ENCODE results near the gene EPHB1.
"Not testable (repeated sequence)": the region's sequence is repeated elsewhere in the genome, so short reads cannot be mapped to it uniquely, and the experiment has no call there.

Gene EPHB1

DNA sequence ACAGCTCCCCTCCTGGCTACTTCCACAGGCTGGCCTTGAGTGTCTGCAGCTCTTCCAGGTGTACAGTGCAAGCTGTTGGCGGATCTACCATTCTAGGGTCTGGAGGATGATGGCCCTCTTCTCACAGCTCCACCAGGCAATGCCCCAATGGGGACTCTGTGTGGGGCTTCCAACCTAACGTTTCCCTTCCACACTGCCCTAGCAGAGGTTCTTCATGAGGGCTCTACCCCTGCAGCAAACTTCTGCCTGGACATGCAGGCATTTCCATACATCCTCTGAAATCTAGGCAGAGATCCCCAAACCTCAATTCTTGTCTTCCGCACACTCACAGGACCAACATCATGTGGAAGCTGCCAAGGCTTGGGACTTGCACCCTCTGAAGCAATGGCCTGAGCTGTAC is 438.4 kb downstream of the EPHB1 start:
- H3K27ac Mint-ChIP-seq; H3K4me3 Mint-ChIP-seq; H3K36me3 Mint-ChIP-seq; ATAC-seq (replicated peaks); DNase-seq; H3K9me3 Mint-ChIP-seq; H3K27me3 Mint-ChIP-seq; H3K4me1 Mint-ChIP-seq: not testable (repeated sequence)

GRCh38 chr3:135235541-135235940 is 440.5 kb downstream of the EPHB1 start:
- DNase-seq (no peak), ATAC-seq (replicated peaks) (no peak)
- peaks cover 0 to 6% of the 10 kb centered on the region in 2 donors for H3K27me3 Mint-ChIP-seq
- H3K36me3 Mint-ChIP-seq = peaks cover 0 to 3% of the 10 kb centered on the region in 2 donors
- no peak overlapping the region for H3K4me3 Mint-ChIP-seq
- H3K9me3 Mint-ChIP-seq = peaks cover 6 to 9% of the 10 kb centered on the region in 2 donors
- H3K4me1 Mint-ChIP-seq = no peaks in the 10 kb centered on the region
- H3K27ac Mint-ChIP-seq = no peak overlapping the region

GRCh38 chr3:135237371-135238143 is 442.5 kb downstream of the EPHB1 start:
- Mint-ChIP-seq H3K4me3 (no peak overlapping the region), H3K4me1 (no peaks in the 10 kb centered on the region), H3K36me3 (peaks cover 0 to 3% of the 10 kb centered on the region in 2 donors), H3K27ac (no peak overlapping the region), H3K27me3 (peaks cover 0 to 6% of the 10 kb centered on the region in 2 donors), H3K9me3 (peaks cover 6 to 9% of the 10 kb centered on the region in 2 donors)
- DNase-seq (no peak), ATAC-seq (replicated peaks) (no peak)

- ATAC-seq (replicated peaks) (no peak), DNase-seq (no peak)
- Mint-ChIP-seq H3K27me3 (peaks cover 0 to 6% of the 10 kb centered on the region in 2 donors), H3K4me1 (no peaks in the 10 kb centered on the region), H3K9me3 (peaks cover 6 to 7% of the 10 kb centered on the region in 2 donors), H3K27ac (no peak overlapping the region), H3K36me3 (peaks cover 0 to 3% of the 10 kb centered on the region in 2 donors), H3K4me3 (no peak overlapping the region)
Measured at GRCh38 chr3:135238236-135238830, 443.3 kb downstream of the EPHB1 start.

GRCh38 chr3:135238871-135239614 is 444.0 kb downstream of the EPHB1 start:
- peaks cover 0 to 6% of the 10 kb centered on the region in 2 donors for H3K27me3 Mint-ChIP-seq
- DNase-seq (no peak), ATAC-seq (replicated peaks) (no peak)
- no peak overlapping the region for H3K4me3 Mint-ChIP-seq
- H3K4me1 Mint-ChIP-seq = no peaks in the 10 kb centered on the region
- H3K9me3 Mint-ChIP-seq = peaks cover 1 to 4% of the 10 kb centered on the region in 2 donors
- peaks cover 0 to 1% of the 10 kb centered on the region in 2 donors for H3K36me3 Mint-ChIP-seq
- H3K27ac Mint-ChIP-seq = no peak overlapping the region

- Mint-ChIP-seq H3K27ac (no peak overlapping the region), H3K4me3 (no peak overlapping the region), H3K4me1 (no peaks in the 10 kb centered on the region), H3K36me3 (no peaks in the 10 kb centered on the region), H3K27me3 (peaks cover 0 to 6% of the 10 kb centered on the region in 2 donors), H3K9me3 (no peaks in the 10 kb centered on the region)
- DNase-seq = no peak
- ATAC-seq (replicated peaks) = no peak
Measured at GRCh38 chr3:135239615-135239884, 444.5 kb downstream of the EPHB1 start.

DNA sequence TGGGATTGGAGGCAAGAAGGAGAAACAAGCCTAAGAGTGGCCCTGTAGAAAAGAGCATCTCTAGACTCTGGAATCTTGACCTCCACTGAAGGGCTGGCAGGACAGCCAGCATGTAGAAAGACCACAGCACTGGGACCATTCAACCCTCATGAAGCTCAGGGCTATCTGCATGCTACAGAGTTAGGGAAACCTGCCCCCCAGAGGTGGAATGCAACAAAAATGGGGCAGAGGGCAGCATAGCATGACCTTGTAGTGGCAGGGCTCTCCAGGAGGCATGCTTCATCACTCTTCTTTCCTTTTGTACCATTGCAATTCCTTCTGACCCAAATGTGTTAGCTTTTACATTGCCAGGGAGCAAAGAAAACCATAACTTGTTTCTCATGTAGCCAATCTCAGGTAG is 445.4 kb downstream of the EPHB1 start:
- Mint-ChIP-seq H3K27me3 (peaks cover 0 to 6% of the 10 kb centered on the region in 2 donors), H3K9me3 (no peaks in the 10 kb centered on the region), H3K27ac (no peak overlapping the region), H3K4me3 (no peak overlapping the region), H3K36me3 (no peaks in the 10 kb centered on the region), H3K4me1 (no peaks in the 10 kb centered on the region)
- ATAC-seq (replicated peaks) (peak in 1 of 2 donors; percentile 31), DNase-seq (no peak)

DNA sequence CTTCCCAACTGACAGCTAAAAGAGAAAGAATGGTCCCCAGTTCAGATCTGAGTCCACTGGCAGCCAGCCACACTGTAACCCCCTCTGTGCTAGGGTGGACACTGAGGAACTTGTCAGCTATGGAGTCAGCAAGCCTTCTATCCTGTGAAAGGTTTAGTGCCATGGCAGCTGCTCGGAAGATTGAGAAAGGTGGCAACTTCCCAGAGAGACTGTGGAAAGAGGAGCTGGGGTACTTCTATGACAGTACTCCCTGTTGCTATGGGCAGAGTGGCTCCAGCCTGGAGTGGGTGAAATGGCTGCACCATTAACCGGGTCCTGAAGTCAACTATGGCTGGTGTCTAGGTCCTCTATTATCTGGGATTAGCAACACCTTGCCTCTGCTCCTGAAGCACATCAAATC is 447.2 kb downstream of the EPHB1 start:
- no peaks in the 10 kb centered on the region for H3K36me3 Mint-ChIP-seq
- no peak overlapping the region for H3K4me3 Mint-ChIP-seq
- DNase-seq = no peak

DNA sequence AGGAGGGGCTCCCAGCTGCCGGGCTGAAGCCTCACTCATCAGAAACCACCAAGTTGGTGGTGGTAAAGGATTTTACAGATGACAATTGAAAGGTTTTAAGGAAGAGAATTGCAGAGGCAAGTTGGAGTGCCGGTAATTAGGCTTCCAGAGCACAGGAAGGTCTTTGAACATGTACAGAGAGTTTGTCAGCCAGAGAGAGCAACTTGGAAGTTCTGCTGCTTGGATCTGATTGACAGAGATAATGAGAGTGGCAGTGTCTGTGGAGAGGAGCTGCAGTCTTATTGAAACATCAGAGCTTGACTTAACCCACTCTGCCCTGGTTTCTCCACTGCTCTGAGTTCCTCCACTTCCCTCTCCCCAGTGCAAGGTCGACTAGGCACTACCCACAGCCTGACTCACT is 448.6 kb downstream of the EPHB1 start:
- Mint-ChIP-seq H3K9me3 (no peaks in the 10 kb centered on the region), H3K27ac (no peak overlapping the region)

More for the DNA sequence above, 447.2 kb downstream of the EPHB1 start:
- no peak for ATAC-seq (replicated peaks)
- Mint-ChIP-seq H3K9me3 (no peaks in the 10 kb centered on the region), H3K4me1 (no peaks in the 10 kb centered on the region), H3K27ac (no peak overlapping the region), H3K27me3 (peaks cover 0 to 6% of the 10 kb centered on the region in 2 donors)

GRCh38 chr3:135246027-135246426 is 451.0 kb downstream of the EPHB1 start:
- no peaks in the 10 kb centered on the region for H3K36me3 Mint-ChIP-seq
- no peak overlapping the region for H3K27ac Mint-ChIP-seq
- no peak overlapping the region for H3K4me3 Mint-ChIP-seq
- H3K27me3 Mint-ChIP-seq = no peaks in the 10 kb centered on the region
- no peaks in the 10 kb centered on the region for H3K4me1 Mint-ChIP-seq
- DNase-seq (no peak), ATAC-seq (replicated peaks) (no peak)
- H3K9me3 Mint-ChIP-seq = no peaks in the 10 kb centered on the region

More for the DNA sequence above, 448.6 kb downstream of the EPHB1 start:
- DNase-seq (no peak), ATAC-seq (replicated peaks) (no peak)
- Mint-ChIP-seq H3K36me3 (no peaks in the 10 kb centered on the region), H3K27me3 (peaks cover 0 to 6% of the 10 kb centered on the region in 2 donors), H3K4me3 (no peak overlapping the region), H3K4me1 (no peaks in the 10 kb centered on the region)

GRCh38 chr3:135248213-135248612 is 453.2 kb downstream of the EPHB1 start:
- H3K9me3 Mint-ChIP-seq = no peaks in the 10 kb centered on the region
- no peak overlapping the region for H3K4me3 Mint-ChIP-seq
- no peak overlapping the region for H3K27ac Mint-ChIP-seq
- DNase-seq = no peak
- no peaks in the 10 kb centered on the region for H3K27me3 Mint-ChIP-seq
- no peak for ATAC-seq (replicated peaks)
- no peaks in the 10 kb centered on the region for H3K4me1 Mint-ChIP-seq
- H3K36me3 Mint-ChIP-seq = no peaks in the 10 kb centered on the region

- no peak for DNase-seq
- ATAC-seq (replicated peaks) = no peak
- H3K27me3 Mint-ChIP-seq = no peaks in the 10 kb centered on the region
- H3K9me3 Mint-ChIP-seq = no peaks in the 10 kb centered on the region
- H3K27ac Mint-ChIP-seq = no peak overlapping the region
- H3K36me3 Mint-ChIP-seq = no peaks in the 10 kb centered on the region
- H3K4me3 Mint-ChIP-seq = no peak overlapping the region
- no peaks in the 10 kb centered on the region for H3K4me1 Mint-ChIP-seq
Measured at GRCh38 chr3:135249186-135249585, 454.1 kb downstream of the EPHB1 start.

DNA sequence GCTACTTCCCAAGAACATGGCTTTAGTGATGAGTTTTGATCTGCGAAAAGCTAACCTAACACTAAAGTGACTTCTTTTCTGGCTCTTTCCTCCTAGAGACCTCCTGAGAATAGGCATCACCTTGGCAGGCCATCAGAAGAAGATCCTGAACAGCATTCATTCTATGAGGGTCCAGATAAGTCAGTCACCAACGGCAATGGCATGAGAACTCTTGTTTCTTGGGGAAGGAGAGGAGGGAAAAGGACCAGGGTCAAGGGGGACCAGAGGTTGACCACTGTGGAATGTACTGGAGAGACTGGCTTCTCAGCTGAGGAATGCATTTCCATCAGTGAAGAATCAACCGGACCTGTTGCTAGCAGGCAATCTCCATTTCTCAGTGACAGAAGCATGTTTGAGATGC is 463.9 kb downstream of the EPHB1 start:
- no peak overlapping the region for H3K27ac Mint-ChIP-seq
- peaks cover 3 to 6% of the 10 kb centered on the region in 2 donors for H3K9me3 Mint-ChIP-seq
- no peaks in the 10 kb centered on the region for H3K36me3 Mint-ChIP-seq
- DNase-seq (no peak), ATAC-seq (replicated peaks) (no peak)
- H3K4me1 Mint-ChIP-seq = no peaks in the 10 kb centered on the region
- no peak overlapping the region for H3K4me3 Mint-ChIP-seq
- no peaks in the 10 kb centered on the region for H3K27me3 Mint-ChIP-seq

DNA sequence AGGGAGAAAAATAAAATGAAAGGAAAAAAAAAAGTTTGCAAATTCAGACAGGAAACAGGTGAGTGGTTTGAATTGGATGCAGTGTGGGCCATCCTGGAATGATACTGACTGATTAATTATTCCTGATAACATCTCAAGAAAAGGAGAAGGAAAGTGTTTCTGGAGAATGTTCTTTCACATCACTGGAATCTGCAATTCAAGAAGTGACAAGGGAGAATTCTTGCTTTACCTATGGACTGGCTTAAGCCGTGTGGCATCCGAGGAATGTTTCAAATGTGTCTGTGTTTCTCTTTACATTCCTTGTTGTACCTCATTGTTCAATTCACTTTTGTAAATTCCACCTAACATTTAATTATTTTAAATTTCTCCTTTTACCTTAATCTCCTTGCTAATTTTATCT is 465.0 kb downstream of the EPHB1 start:
- DNase-seq (no peak), ATAC-seq (replicated peaks) (no peak)
- H3K9me3 Mint-ChIP-seq = peaks cover 3 to 6% of the 10 kb centered on the region in 2 donors
- H3K27me3 Mint-ChIP-seq = no peaks in the 10 kb centered on the region
- no peak overlapping the region for H3K27ac Mint-ChIP-seq
- H3K36me3 Mint-ChIP-seq = no peaks in the 10 kb centered on the region
- H3K4me3 Mint-ChIP-seq = no peak overlapping the region
- no peaks in the 10 kb centered on the region for H3K4me1 Mint-ChIP-seq
